ENCODE data around the gene BTBD16.

DNA sequence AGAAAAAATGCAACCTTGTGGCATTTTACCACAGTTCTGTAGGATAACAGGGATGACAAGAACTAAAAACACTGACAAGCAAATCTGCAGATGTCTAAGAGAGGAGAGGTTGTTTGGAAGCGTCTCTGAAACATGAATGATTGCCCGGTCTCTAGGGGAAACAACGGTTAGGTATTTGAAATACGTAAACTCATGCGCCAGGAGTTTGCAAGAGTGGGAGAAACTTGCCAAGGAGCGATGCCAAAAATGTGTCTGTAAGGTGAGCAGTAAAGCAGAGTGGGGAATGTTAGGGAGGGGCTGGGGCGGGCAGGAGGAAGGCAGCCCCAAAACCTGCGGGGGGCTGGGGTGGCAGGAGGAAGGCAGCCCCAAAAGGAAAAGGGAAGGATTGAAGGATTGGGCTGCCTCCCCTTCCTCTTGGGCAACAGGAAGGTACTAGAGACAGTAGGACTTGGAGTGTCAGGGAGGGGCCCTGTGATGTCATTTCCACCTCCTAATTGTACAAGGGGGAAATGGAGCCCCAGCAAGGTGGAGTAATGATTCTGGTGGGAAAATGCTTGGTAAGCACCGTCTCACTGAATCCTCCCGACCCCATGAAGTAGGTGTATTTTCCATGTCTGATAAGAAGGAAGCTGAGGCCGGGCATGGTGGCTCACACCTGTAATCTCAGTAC lies 70.2 kb downstream of the BTBD16 start:
- no peak for TF ChIP-seq CTCF (IDR thresholded peaks at IDR 0.05; ENCODE audit: low read depth, low read length, missing input control)
- no peak for TF ChIP-seq TAF1 (conservative IDR thresholded peaks at IDR 0.05)
- no peak for TF ChIP-seq EGR1 (IDR thresholded peaks at IDR 0.05; ENCODE audit: low read depth in 2 of 2)
- no peak for TF ChIP-seq ATF3 (IDR thresholded peaks at IDR 0.05)
- no peak for TF ChIP-seq FOXA1 (IDR thresholded peaks at IDR 0.05)
